ENCODE measurements around the gene LCN6.
A peak's percentile ranks its signal among the peaks of the same experiment; 100 is the strongest.
"Not testable (repeated sequence)": the region's sequence is repeated elsewhere in the genome, so short reads cannot be mapped to it uniquely, and the experiment has no call there.

LCN6 gene

GRCh38 chr9:136790640-136791515 is 42.6 kb upstream of the LCN6 start, which contains the start of gene TMEM141:
TMEM141 (plus strand) TSS chr9:136791344; CDS start chr9:136791371, 27 bp downstream.
- Histone ChIP-seq H3K4me1 (ENCODE audit: control insufficient read depth in 5 of 5, insufficient read depth in 5 of 5, low read length in 5 of 5) (peaks cover 3 to 38% (median 25%) of the 10 kb centered on the region in 5 donors), H3K27ac (ENCODE audit: low read depth, low read length) (peak within 1 kb of the TSS; percentile 74), H3K9me3 (ENCODE audit: control insufficient read depth in 5 of 5, low read length in 5 of 5) (no peaks in the 10 kb centered on the region), H3K36me3 (ENCODE audit: control insufficient read depth in 5 of 5, insufficient read depth in 5 of 5, low read length in 5 of 5) (peaks cover 0 to 8% (median 4%) of the 10 kb centered on the region in 5 donors), H3K4me3 (ENCODE audit: low read depth in 1 of 5, low read length in 5 of 5) (peak within 1 kb of the TSS; percentile 56 to 92 (median 84)), H3K27me3 (ENCODE audit: control insufficient read depth in 5 of 5, insufficient read depth in 4 of 5, low read length in 5 of 5) (peaks cover 0 to 5% (median 0%) of the 10 kb centered on the region in 5 donors), H3K9ac (ENCODE audit: low read length in 5 of 5) (peak within 1 kb of the TSS; percentile 63 to 89 (median 80))

DNA sequence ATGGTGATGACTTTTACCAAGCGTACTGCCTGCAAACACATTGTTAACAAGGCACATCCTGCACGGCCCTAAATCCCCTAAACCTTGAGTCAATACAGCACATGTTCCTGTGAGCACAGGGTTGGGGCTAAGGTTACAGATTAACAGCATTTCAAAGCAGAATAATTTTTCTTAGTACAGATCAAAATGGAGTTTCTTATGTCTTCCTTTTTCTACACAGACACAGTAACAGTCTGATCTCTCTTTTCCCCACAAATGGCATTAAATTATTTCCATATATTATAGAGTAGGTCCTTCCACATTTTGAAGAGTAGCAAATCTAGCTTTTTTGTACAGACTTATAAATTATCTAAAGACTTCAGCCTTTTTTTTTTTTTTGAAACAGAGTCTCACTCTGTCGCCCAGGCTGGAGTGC is 41.2 kb upstream of the LCN6 start:
- Histone ChIP-seq H3K4me1 (ENCODE audit: control insufficient read depth in 5 of 5, insufficient read depth in 5 of 5, low read length in 5 of 5) (peaks cover 3 to 25% (median 21%) of the 10 kb centered on the region in 5 donors), H3K4me3 (ENCODE audit: low read depth in 1 of 5, low read length in 5 of 5) (no peak overlapping the region), H3K27ac (ENCODE audit: low read depth, low read length) (no peak overlapping the region), H3K9me3 (ENCODE audit: control insufficient read depth in 5 of 5, low read length in 5 of 5) (no peaks in the 10 kb centered on the region), H3K9ac (ENCODE audit: low read length in 5 of 5) (no peak overlapping the region), H3K27me3 (ENCODE audit: control insufficient read depth in 5 of 5, insufficient read depth in 4 of 5, low read length in 5 of 5) (no peaks in the 10 kb centered on the region), H3K36me3 (ENCODE audit: control insufficient read depth in 5 of 5, insufficient read depth in 5 of 5, low read length in 5 of 5) (peaks cover 0 to 8% (median 4%) of the 10 kb centered on the region in 5 donors)

DNA sequence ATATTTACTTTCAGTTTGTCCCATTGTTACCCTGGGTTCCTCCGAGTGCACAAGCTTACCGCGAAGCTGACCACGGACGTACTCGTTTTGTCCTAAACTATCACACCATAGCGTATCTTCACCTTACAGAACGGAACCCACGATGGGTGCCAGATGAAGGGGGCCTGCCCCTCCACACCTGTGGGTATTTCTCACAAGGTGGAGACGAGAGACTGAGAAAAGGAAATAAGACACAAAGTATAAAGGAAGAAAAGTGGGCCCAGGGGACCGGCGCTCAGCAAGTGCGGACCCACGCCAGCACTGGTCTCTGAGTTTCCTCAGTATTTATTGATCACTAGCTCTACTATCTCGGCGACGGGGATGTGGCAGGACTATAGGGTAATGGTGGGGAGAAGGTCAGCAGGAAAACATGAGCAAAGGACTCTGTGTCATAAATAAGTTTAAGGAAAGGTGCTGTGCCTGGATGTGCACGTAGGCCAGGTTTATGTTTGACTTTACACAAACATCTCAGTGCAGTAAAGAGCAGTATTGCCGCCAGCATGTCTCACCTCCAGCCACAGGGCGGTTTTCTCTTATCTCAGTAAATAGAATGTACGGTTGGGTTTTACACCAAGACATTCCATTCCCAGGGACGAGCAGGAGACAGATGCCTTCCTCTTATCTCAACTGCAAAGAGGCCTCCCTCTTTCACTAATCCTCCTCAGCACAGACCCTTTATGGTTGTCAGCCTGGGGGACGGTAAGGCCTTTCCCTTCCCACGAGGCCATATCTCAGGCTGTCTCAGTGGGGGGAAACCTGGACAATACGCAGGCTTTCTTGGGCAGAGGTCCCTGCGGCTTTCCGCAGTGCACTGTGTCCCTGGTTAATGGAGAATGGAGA is 40.6 kb upstream of the LCN6 start:
- not testable (repeated sequence) for H3K9ac ChIP-seq (ENCODE audit: low read length in 5 of 5); H3K27ac ChIP-seq (ENCODE audit: low read depth, low read length); H3K36me3 ChIP-seq (ENCODE audit: control insufficient read depth in 5 of 5, insufficient read depth in 5 of 5, low read length in 5 of 5); H3K9me3 ChIP-seq (ENCODE audit: control insufficient read depth in 5 of 5, low read length in 5 of 5); H3K4me3 ChIP-seq (ENCODE audit: low read depth in 1 of 5, low read length in 5 of 5); H3K27me3 ChIP-seq (ENCODE audit: control insufficient read depth in 5 of 5, insufficient read depth in 4 of 5, low read length in 5 of 5)
- peaks cover 3 to 23% (median 19%) of the 10 kb centered on the region in 5 donors for H3K4me1 ChIP-seq (ENCODE audit: control insufficient read depth in 5 of 5, insufficient read depth in 5 of 5, low read length in 5 of 5)

- peaks cover 0 to 1% (median under 1%) of the 10 kb centered on the region in 5 donors for H3K36me3 ChIP-seq (ENCODE audit: control insufficient read depth in 5 of 5, insufficient read depth in 5 of 5, low read length in 5 of 5)
- no peak overlapping the region for H3K4me3 ChIP-seq (ENCODE audit: low read depth in 1 of 5, low read length in 5 of 5)
- H3K27ac ChIP-seq (ENCODE audit: low read depth, low read length) = no peak overlapping the region
- H3K9me3 ChIP-seq (ENCODE audit: control insufficient read depth in 5 of 5, low read length in 5 of 5) = no peaks in the 10 kb centered on the region
- H3K4me1 ChIP-seq (ENCODE audit: control insufficient read depth in 5 of 5, insufficient read depth in 5 of 5, low read length in 5 of 5) = peaks cover 3 to 23% (median 19%) of the 10 kb centered on the region in 5 donors
- H3K9ac ChIP-seq (ENCODE audit: low read length in 5 of 5) = no peak overlapping the region
- no peaks in the 10 kb centered on the region for H3K27me3 ChIP-seq (ENCODE audit: control insufficient read depth in 5 of 5, insufficient read depth in 4 of 5, low read length in 5 of 5)
These were observed 39.5 kb upstream of the LCN6 start for GRCh38 chr9:136787690-136788400.

GRCh38 chr9:136786983-136787382 is 38.7 kb upstream of the LCN6 start:
- H3K9ac ChIP-seq (ENCODE audit: low read length in 5 of 5); H3K27me3 ChIP-seq (ENCODE audit: control insufficient read depth in 5 of 5, insufficient read depth in 4 of 5, low read length in 5 of 5); H3K9me3 ChIP-seq (ENCODE audit: control insufficient read depth in 5 of 5, low read length in 5 of 5); H3K27ac ChIP-seq (ENCODE audit: low read depth, low read length); H3K4me3 ChIP-seq (ENCODE audit: low read depth in 1 of 5, low read length in 5 of 5); H3K36me3 ChIP-seq (ENCODE audit: control insufficient read depth in 5 of 5, insufficient read depth in 5 of 5, low read length in 5 of 5): not testable (repeated sequence)
- H3K4me1 ChIP-seq (ENCODE audit: control insufficient read depth in 5 of 5, insufficient read depth in 5 of 5, low read length in 5 of 5) = peaks cover 3 to 16% (median 13%) of the 10 kb centered on the region in 5 donors

GRCh38 chr9:136786451-136786850 is 38.1 kb upstream of the LCN6 start:
- H3K9me3 ChIP-seq (ENCODE audit: control insufficient read depth in 5 of 5, low read length in 5 of 5) = no peaks in the 10 kb centered on the region
- H3K9ac ChIP-seq (ENCODE audit: low read length in 5 of 5) = no peak overlapping the region
- no peak overlapping the region for H3K4me3 ChIP-seq (ENCODE audit: low read depth in 1 of 5, low read length in 5 of 5)
- H3K27ac ChIP-seq (ENCODE audit: low read depth, low read length) = no peak overlapping the region
- H3K36me3 ChIP-seq (ENCODE audit: control insufficient read depth in 5 of 5, insufficient read depth in 5 of 5, low read length in 5 of 5) = no peaks in the 10 kb centered on the region
- no peaks in the 10 kb centered on the region for H3K27me3 ChIP-seq (ENCODE audit: control insufficient read depth in 5 of 5, insufficient read depth in 4 of 5, low read length in 5 of 5)
- peaks cover 3 to 11% (median 8%) of the 10 kb centered on the region in 5 donors for H3K4me1 ChIP-seq (ENCODE audit: control insufficient read depth in 5 of 5, insufficient read depth in 5 of 5, low read length in 5 of 5)

GRCh38 chr9:136785565-136786355 is 37.4 kb upstream of the LCN6 start:
- H3K27me3 ChIP-seq (ENCODE audit: control insufficient read depth in 5 of 5, insufficient read depth in 4 of 5, low read length in 5 of 5); H3K4me3 ChIP-seq (ENCODE audit: low read depth in 1 of 5, low read length in 5 of 5); H3K4me1 ChIP-seq (ENCODE audit: control insufficient read depth in 5 of 5, insufficient read depth in 5 of 5, low read length in 5 of 5); H3K9ac ChIP-seq (ENCODE audit: low read length in 5 of 5); H3K27ac ChIP-seq (ENCODE audit: low read depth, low read length); H3K9me3 ChIP-seq (ENCODE audit: control insufficient read depth in 5 of 5, low read length in 5 of 5); H3K36me3 ChIP-seq (ENCODE audit: control insufficient read depth in 5 of 5, insufficient read depth in 5 of 5, low read length in 5 of 5): not testable (repeated sequence)

- no peak overlapping the region for H3K4me3 ChIP-seq (ENCODE audit: low read depth in 1 of 5, low read length in 5 of 5)
- no peaks in the 10 kb centered on the region for H3K27me3 ChIP-seq (ENCODE audit: control insufficient read depth in 5 of 5, insufficient read depth in 4 of 5, low read length in 5 of 5)
- H3K4me1 ChIP-seq (ENCODE audit: control insufficient read depth in 5 of 5, insufficient read depth in 5 of 5, low read length in 5 of 5) = peaks cover 0 to 3% (median 0%) of the 10 kb centered on the region in 5 donors
- no peak overlapping the region for H3K9ac ChIP-seq (ENCODE audit: low read length in 5 of 5)
- H3K9me3 ChIP-seq (ENCODE audit: control insufficient read depth in 5 of 5, low read length in 5 of 5) = no peaks in the 10 kb centered on the region
- no peak overlapping the region for H3K27ac ChIP-seq (ENCODE audit: low read depth, low read length)
- H3K36me3 ChIP-seq (ENCODE audit: control insufficient read depth in 5 of 5, insufficient read depth in 5 of 5, low read length in 5 of 5) = no peaks in the 10 kb centered on the region
These were observed 36.7 kb upstream of the LCN6 start for GRCh38 chr9:136784997-136785361.
